GM19239 (cell line): ENCODE results near the gene TEX261.
"Not testable (repeated sequence)": the region's sequence is repeated elsewhere in the genome, so short reads cannot be mapped to it uniquely, and the experiment has no call there.

ENCODE experiments used
- DNase-seq: peaks from one replicate; pipeline ENCODE4 v3.0.0; 2011; ENCODE audit warnings: low spot score; ENCODE audit not compliant: insufficient read length
- FAIRE-seq: peaks from 2 replicates; lab custom pipeline; 2011; peaks lifted over from hg19 to GRCh38; lab: Jason Lieb, UNC

Gene TEX261

DNA sequence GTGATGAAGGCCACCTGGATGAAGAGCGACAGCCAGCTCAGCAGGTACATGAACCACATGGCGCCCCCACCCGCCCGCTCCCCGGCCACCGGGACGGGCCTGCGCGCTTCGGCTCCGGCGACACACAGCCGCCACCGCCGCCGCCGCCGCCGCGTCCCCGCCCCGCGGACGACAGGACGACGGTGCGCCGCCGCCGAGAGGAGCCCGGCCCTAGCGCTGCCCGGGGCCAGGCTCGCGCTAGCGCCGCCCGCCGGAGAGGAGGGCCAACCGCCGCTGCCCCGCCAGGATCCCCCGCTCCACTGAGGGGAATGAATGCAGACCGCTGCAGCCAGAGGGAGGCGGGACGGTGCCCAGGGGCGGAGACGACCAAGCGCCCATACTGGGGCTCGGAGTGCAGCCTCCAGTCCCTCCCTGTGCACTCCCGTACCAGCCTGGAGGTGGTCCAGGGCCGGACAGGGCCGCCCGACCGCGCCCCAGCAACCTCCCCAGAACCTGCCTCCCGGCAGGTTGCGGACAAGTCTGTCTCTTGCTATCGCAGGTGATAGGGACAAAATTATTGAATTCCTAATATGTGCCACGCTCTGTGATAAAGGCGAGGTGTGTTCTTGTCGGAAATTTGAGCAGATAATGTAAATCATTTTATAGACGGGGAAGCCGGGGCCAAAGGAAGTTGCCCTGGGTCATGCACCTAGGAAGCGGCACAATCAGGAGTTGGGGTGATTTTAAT lies at the start of gene TEX261:
TSS of gene TEX261 (minus strand) at position 175 of the 727 bp plus-strand sequence. CDS start at position 59, 116 bp downstream.
- FAIRE-seq (no peak), DNase-seq (peak; percentile 88)

DNA sequence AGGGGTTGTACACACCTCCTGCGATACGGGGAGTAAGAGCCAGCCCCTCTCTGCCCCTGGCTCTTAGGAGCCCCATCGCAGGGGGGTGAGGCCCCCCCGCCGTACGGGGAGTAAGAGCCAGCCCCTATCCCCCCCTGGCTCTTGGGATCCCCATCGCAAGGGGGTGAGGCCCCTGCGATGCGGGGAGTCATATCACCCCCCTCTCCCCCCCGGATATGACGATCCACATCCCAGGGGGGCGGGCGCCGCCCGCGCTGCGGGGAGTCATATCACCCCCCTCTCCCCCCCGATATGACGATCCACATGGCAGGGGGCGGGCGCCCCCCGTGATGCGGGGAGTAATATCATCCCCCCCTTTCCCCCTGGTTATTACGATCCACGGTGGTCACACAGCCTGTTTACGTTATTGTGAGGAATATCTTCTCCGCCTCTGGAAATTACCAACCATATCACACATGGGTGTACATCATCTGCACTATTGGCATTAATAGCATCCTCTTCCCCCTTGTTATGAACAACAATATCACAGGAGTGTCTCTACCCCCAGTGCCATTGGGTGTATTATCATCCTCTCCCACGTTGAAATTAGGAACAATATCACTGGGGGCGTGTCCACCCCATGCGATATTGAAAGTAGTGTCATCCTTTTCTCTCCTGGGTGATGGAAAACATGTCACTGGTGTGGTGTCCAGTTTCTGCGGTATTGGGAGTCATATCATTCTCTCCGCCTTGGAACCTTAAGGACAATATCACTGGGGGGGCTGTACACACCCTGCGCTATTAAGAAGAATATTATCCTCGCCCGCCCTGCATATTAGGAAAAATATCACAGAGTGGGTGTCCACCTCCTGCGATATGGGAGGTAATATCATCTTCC lies 49.1 kb upstream of the TEX261 start:
- FAIRE-seq (no peak), DNase-seq (no peak)

GRCh38 chr2:71042287-71042686 lies 47.6 kb upstream of the TEX261 start:
- no peak for FAIRE-seq
- no peak for DNase-seq

DNA sequence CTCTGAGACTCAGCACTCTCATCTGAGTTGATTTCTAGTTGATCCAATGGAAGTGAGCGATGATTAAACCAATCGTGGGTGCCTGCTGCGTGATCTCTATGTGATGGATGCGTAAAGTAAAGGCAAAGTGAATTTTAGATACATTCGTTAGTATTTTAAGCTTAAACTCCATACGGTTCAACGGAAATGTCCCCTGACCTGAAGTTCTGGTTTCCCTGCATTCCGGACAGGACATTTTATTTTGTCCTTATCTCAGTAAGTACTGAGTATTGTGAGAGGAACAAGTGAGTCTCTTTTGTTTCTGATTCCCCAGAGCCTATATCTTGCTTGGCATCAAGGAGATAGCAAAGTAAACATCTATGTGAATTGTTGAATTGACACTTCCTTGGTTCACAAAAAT lies 41.6 kb upstream of the TEX261 start:
- not testable (repeated sequence) for DNase-seq, FAIRE-seq

DNA sequence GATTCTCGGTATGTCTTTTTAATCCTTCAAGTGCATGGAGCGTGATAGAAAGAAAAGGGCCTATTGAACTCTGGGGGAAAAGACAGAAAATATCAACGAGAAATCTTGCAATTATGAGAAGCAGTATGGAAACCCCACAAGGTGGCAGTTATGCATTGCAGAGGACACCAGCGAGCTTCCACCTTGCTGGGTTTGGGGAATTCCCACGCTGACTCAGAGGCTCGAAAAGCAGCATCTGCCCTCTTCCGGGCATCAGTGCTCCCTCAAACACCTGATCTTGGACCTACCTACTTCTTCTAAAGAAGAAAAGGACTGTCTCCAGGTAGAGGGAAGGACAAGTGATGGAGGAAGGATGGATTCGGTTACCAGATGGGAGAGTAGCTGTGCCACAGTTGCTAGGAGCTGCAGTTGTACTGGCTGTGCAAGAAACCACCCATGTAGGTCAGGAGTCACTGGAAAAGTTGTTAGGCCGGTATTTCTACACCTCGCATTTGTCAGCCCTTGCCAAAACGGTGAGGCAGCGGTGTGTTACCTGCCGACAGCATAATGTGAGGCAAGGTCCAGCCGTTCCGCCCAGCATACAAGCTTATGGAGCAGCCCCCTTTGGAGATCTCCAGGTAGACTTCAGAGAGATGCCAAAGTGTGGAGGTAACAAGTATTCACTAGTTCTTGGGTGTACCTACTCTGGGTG lies 29.0 kb upstream of the TEX261 start:
- DNase-seq, result not testable (repeated sequence)

DNA sequence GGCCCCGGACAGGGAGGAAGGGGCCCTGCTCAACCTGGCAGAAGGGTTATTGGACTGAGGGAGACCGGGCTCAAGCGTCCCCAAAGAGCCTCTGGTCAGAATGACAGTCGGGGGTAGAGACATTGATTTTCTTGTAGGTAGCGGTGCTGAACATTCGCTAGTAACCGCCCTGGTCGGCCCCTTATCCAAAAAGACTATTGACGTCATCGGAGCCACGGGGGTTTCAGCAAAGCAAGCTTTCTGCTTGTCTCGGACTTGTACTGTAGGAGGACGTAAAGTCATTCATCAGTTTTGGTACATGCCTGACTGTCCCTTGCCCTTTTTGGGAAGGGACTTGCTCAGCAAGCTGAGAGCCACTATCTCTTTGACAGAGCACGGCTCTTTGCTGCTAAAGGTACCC lies 26.7 kb upstream of the TEX261 start:
- not testable (repeated sequence) for FAIRE-seq, DNase-seq

More for the DNA sequence above, 29.0 kb upstream of the TEX261 start:
- FAIRE-seq, result peak; percentile 74

- DNase-seq, FAIRE-seq: not testable (repeated sequence)
Measured at GRCh38 chr2:71019989-71020388, 25.3 kb upstream of the TEX261 start.

GRCh38 chr2:71018625-71019024 lies 24.0 kb upstream of the TEX261 start:
- no peak for FAIRE-seq
- no peak for DNase-seq

DNA sequence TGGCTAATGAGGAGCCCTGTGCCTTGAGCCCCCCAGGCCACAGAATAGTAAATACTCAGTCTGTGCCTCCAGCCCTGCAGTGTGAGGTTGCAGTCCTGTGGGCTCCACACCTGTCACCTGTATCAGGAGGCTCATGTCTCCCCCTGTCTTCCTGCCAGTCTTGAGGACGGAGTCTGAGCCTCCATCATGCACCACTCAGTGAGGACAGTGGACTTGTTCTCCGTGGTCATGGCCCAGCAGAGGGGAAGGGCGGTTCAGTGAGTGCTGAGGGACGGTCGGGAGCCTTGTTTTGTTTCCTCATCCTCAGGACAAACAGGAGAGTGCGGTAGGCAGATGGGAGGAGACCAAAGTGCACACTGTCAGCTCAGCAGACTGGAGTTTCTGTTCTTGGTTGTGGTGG lies 17.1 kb upstream of the TEX261 start:
- not testable (repeated sequence) for FAIRE-seq, DNase-seq

GRCh38 chr2:71008342-71008741 lies 13.7 kb upstream of the TEX261 start:
- DNase-seq, result no peak
- no peak for FAIRE-seq

DNA sequence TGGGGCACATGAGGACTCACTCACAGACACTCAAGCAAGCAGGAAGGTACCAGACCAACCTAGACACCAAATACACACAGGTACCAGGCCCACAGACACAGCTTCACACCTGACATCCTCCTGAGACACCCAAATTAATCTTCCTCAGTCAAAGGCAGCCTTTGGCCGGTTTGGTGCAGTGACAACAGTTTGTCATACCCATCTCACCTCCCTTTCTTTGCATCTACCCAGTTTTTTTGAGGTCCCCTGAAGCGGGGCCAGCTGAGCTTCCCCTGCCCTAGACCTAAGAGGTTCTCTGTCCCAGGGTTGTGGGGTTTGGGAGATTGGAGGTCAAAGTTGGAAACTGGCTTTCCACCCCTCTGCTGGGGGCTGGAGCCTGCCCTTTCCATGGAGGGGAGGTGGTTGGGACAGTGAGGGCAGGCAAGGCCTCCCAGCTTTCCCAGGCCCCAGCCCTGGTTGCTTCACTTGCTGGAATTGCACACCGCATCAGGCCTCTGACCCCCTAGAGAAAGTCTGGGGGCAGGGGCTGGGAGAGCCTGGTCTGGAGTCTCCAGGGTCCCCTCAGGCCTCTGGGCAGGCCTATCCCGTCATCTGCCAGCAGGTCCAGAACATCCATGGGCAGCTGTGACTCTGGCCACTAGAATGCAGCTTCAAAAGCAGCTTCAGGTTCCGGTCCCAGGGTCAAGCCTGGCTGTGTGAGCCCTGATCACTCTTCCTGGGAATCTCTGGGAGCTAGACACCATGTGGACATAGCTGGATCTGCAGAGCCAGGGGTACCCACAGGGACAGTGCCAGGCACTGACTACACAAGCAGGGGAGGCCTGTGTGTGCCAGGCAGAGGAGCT lies 12.5 kb upstream of the TEX261 start:
- no peak for FAIRE-seq
- no peak for DNase-seq

- no peak for FAIRE-seq
- DNase-seq, result no peak
Measured at GRCh38 chr2:71006323-71006722, 11.7 kb upstream of the TEX261 start.

DNA sequence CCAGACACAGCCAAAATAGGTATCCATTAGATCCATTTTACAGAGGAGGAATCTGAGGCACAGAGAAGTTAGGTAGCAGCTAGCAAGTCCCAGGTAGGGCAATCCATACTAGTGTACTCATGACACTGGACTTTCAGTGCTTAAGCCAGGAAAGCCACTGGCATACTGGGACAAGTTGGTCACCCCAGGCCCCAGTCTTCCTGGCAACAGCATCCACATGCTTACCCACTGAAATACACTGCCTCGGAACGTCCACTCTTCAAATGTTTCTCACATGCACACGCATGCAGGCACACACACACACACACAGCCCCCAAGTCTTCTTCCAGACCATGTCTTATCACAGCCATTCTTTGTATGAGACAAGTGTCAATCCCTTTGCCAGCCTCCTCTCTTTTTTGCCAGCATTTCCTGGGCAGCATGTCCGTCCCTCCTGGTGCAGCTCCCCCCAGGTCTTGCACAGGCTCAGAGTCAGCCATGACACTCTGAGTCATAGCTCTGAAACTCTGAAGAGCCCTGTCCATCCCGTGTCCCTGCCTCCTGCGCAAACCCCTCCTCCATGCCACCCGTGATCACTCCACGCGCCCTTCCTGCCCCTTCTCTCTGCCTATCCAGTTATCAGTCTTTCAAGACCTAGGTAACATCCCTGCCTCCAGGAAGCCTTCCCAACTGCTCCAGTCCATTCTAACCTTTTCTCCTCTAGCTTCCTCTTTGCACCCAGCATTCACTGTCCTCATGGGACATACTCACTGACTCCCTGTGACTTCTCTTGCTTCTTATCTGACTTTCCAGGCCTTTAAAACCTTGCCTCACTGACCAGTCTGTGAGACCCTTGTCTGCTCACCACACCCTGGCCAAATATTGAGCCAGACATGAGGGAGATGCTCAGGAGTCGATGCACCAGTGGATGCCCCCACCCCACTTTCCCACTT lies 10.9 kb upstream of the TEX261 start:
- DNase-seq (no peak), FAIRE-seq (no peak)

DNA sequence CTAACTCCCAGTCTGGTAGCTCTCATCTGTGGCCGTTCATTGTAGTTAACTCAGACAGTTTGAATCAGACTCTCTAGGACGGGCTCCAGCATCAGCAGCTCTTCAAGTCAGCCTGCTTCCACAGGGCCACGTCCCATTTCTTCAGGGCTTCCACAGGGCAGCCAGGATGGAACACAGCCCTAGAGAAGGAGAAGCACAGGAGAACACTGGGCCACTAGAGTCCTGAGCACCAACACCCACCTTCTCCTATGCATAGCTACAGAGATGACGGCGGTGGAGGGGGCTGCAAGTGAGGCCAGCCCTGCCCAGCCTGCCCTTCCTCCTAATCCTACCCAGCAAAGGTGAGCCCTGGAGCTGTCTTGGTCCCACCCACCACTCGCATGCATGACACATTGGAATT lies 10.2 kb upstream of the TEX261 start:
- FAIRE-seq, result no peak

DNA sequence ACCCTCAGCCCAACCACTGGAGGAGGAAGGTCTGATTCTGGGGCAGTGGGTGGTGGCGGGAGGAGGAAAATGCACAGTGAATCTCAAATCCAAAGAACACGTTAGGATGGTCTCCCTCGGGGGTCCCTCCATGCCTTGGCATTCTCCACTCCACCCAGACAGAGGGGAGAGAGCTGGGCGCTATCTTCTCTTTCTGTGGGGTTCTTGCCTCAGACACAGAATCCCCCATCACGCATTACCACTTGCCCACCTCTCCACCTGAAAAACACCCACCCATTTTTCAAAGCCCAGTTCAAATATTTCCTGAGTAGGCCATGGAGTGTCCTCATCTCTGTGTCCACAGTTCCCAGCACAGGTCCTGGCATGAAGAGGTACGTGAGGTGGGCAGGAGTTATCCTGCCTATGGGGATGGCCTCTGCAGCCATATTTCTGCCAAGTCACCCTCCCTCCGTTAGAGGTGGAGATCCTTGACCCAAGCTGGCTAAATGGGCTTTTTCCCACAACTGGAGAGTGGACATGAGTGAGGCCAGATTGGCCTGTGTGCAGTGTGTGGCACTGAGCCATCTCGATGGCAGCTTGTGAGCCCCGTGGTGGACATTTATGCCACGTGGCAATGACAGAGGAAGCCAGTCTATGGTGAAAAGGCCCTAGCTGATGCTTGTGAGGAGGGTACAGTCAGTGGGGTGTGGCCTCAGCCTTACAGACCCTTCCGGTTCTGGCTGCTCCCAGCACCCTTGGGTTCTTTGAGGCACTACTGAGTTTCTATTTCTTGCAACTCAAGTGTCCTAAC lies 9.5 kb upstream of the TEX261 start:
- no peak for FAIRE-seq
- DNase-seq, result no peak

More for the DNA sequence above, 10.2 kb upstream of the TEX261 start:
- no peak for DNase-seq

GRCh38 chr2:71003396-71003795 lies 8.7 kb upstream of the TEX261 start:
- DNase-seq (no peak), FAIRE-seq (no peak)

GRCh38 chr2:71001981-71002570 lies 7.4 kb upstream of the TEX261 start:
- FAIRE-seq, result no peak
- no peak for DNase-seq

GRCh38 chr2:71001592-71001927 lies 6.9 kb upstream of the TEX261 start:
- no peak for FAIRE-seq
- DNase-seq, result no peak
